ENCODE results near the gene SLC39A11. TPM values are rescaled to one million over a fixed set of nuclear protein-coding genes. Genes with fewer than 3 reads are reported as not detected.

SLC39A11 gene
- total and polyA plus RNA-seq, 2 of the 13 experiments (the other 11 are each of a cell fraction or from before 2014, with no cell fraction given) = 17.2 to 31.5 TPM

- TF ChIP-seq ZBTB38 (CRISPR knock-in tag; IDR thresholded peaks at IDR 0.05) = peak; percentile 62; the same call in 1 of the 2 replicates
- no peak for TF ChIP-seq ARHGAP35 (CRISPR knock-in tag; IDR thresholded peaks at IDR 0.05; ENCODE audit: borderline replicate concordance)
- TF ChIP-seq HMG20A (CRISPR knock-in tag; IDR thresholded peaks at IDR 0.05; ENCODE audit: borderline replicate concordance) = peak; percentile 76; the same call in 1 of the 2 replicates
- no peak for TF ChIP-seq ZBTB1 (CRISPR knock-in tag; IDR thresholded peaks at IDR 0.05; ENCODE audit: borderline replicate concordance)
- no peak for TF ChIP-seq GATA4 (IDR thresholded peaks at IDR 0.05; ENCODE audit: borderline replicate concordance, low read depth)
- TF ChIP-seq CREB1 (IDR thresholded peaks at IDR 0.05) = no peak
- peak; percentile 29; the same call in 1 of the 2 replicates for TF ChIP-seq CREB1 (CRISPR knock-in tag; IDR thresholded peaks at IDR 0.05)
- TF ChIP-seq, protein P1, sequence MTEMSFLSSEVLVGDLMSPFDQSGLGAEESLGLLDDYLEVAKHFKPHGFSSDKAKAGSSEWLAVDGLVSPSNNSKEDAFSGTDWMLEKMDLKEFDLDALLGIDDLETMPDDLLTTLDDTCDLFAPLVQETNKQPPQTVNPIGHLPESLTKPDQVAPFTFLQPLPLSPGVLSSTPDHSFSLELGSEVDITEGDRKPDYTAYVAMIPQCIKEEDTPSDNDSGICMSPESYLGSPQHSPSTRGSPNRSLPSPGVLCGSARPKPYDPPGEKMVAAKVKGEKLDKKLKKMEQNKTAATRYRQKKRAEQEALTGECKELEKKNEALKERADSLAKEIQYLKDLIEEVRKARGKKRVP (CRISPR knock-in tag; IDR thresholded peaks at IDR 0.05) = no peak
Observed at GRCh38 chr17:72715906-72716572, 376.4 kb downstream of the SLC39A11 start (continued).

DNA sequence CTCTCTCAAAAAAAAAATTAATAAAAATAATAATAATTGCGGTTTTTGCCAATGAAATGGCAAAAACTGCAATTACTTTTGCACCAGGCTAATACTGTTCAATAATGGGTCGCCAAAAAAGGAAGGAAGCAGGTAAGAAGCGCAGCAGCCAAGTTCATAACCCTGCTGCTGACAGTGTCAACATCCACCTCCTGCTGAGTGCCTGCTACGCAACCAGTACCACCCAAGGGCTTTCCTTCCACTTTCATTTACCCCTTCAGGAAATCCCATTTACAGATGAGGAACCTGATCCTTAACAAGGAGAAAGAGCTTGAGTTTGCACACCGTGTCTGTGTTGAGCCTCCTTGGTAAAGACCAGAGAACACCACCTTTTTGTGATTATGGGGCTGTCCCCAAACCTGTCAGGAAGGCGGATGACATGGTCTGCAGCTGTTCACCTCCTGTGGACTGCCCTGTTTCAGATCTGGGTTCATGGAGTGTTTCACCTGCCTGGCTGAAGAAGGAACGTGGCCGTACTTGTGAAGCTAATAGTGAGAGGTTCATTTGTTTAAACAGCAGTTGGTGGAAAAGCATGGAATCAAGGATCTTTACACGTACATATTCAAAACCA, 378.0 kb downstream of the SLC39A11 start:
- Histone ChIP-seq H3K36me3 (replicated peaks in 1 of 2; ENCODE audit: control insufficient read depth in 1 of 2, insufficient read depth in 2 of 2, low read length in 2 of 2) (no peaks in the 10 kb centered on the region), H2AFZ (ENCODE audit: low read length) (no peak overlapping the region), H3K9ac (ENCODE audit: insufficient read depth, low read depth, low read length) (no peak overlapping the region), H3K27me3 (ENCODE audit: control insufficient read depth in 1 of 2, insufficient read depth in 2 of 2, low read length in 2 of 2) (no peaks in the 10 kb centered on the region), H4K20me1 (ENCODE audit: insufficient read depth, low read length) (no peaks in the 10 kb centered on the region), H3K4me3 (replicated peaks in 1 of 3; ENCODE audit: insufficient read depth in 1 of 3, low read depth in 2 of 3, low read length in 3 of 3) (no peak overlapping the region), H3K27ac (ENCODE audit: extremely low read length, insufficient read depth, low read length) (no peak overlapping the region), H3K4me1 (ENCODE audit: insufficient read depth, low read length) (peaks cover 29% of the 10 kb centered on the region), H3K79me2 (ENCODE audit: insufficient read depth, low read length) (no peaks in the 10 kb centered on the region), H3K4me2 (ENCODE audit: low read depth, low read length) (no peak overlapping the region), H3K9me3 (ENCODE audit: low read length) (peaks cover 7% of the 10 kb centered on the region; the same call in 1 of the 2 replicates)
- intact Hi-C loops (cut with micrococcal nuclease; ENCODE audit: unreplicated experiment) (no loop called here), in situ Hi-C loops (cut with HindIII; ENCODE audit: extremely low pct_ligation_motif_present, low pct_unique_long_range_greater_than_20kb) (no loop called here)
- FAIRE-seq (no peak), ATAC-seq (no peak), DNase-seq (ENCODE audit: low spot score) (no peak)
- BruUV-seq (replicated peaks) = no TSS peak
- CTCF ChIA-PET (ENCODE audit: low intra/inter-chr PET ratio, low total read pairs) = no interaction called here
- TF ChIP-seq ZNF260 (CRISPR knock-in tag; IDR thresholded peaks at IDR 0.05; ENCODE audit: borderline replicate concordance, low read depth) (no peak), NRL (CRISPR knock-in tag; IDR thresholded peaks at IDR 0.05; ENCODE audit: borderline replicate concordance) (0 out of 2 replicates have a peak, but pooled peaks have one; percentile 29)
- POLR2A ChIA-PET = interaction anchor here (1.0 kb wide), 1 partner anchor 122 kb away, joined by 4 read pairs; no protein-coding TSS in a partner anchor
- WGBS (ENCODE audit: low lambda C conversion rate) = 93% methylated on average over 9 of the region's 9 CpGs

All from HepG2 (cell line).